WTC11 (cell line): Measurements from ENCODE around the gene AK3. TPM values are rescaled to one million over a fixed set of nuclear protein-coding genes. Genes with fewer than 3 reads are reported as not detected.

Source experiments
- ATAC-seq: fragments of 200-7000 bp; cut with Tn5 transposase; 2 replicates; pipeline ENCODE4 v1.10.0; 2021; ENCODE audit warnings: mild to moderate bottlenecking, moderate library complexity
- Bru-seq: library from RNA; stranded (reverse); fragments of 400-500 nt; gene quantifications from one replicate; lab custom pipeline; 2021; lab: Mats Ljungman, UMichigan
- CTCF ChIA-PET: fragments of 300-600 bp; sonication (Branson Sonifier 250); formaldehyde crosslinking; loops from one replicate; lab custom pipeline; 2021; ENCODE audit warnings: antibody characterized with exemption; lab: Charles Lee
- POLR2A ChIA-PET: fragments of 350-600 bp; sonication (Branson Sonifier 250); formaldehyde crosslinking; loops from one replicate; lab custom pipeline; 2021; ENCODE audit warnings: antibody characterized with exemption; lab: Charles Lee
- DNase-seq: peaks from one replicate; pipeline ENCODE4 v3.0.0; 2021; ENCODE audit warnings: low spot score
- H3K27ac Mint-ChIP-seq: 2 replicates; pipeline ENCODE4 v1.8.0; 2021; ENCODE audit warnings: mixed read lengths
- H3K27me3 Mint-ChIP-seq: 2 replicates; pipeline ENCODE4 v1.8.0; 2021; ENCODE audit warnings: low read depth, mild to moderate bottlenecking, moderate library complexity, mixed read lengths
- H3K36me3 Mint-ChIP-seq: 2 replicates; pipeline ENCODE4 v1.8.0; 2021; ENCODE audit warnings: mixed read lengths
- H3K4me1 Mint-ChIP-seq: 2 replicates; pipeline ENCODE4 v1.8.0; 2022; ENCODE audit warnings: mixed read lengths
- H3K4me3 Mint-ChIP-seq: 2 replicates; pipeline ENCODE4 v1.8.0; 2021; ENCODE audit warnings: mild to moderate bottlenecking, moderate library complexity, mixed read lengths
- H3K9me3 Mint-ChIP-seq: 2 replicates; pipeline ENCODE4 v1.8.0; 2021; ENCODE audit warnings: mixed read lengths
- ATF1 ChIP-seq: sonication (generic); formaldehyde crosslinking; IDR thresholded peaks from 2 replicates; pipeline ENCODE4 v1.8.1; 2023; ENCODE audit warnings: mild to moderate bottlenecking, moderate library complexity, missing genetic modification reagents
- CREM ChIP-seq: sonication (generic); formaldehyde crosslinking; IDR thresholded peaks from 2 replicates; pipeline ENCODE4 v1.8.1; 2022; ENCODE audit warnings: mild to moderate bottlenecking, missing genetic modification reagents, moderate library complexity
- E2F5 ChIP-seq: sonication (generic); formaldehyde crosslinking; IDR thresholded peaks from 2 replicates; pipeline ENCODE4 v1.8.1; 2022; ENCODE audit warnings: mild to moderate bottlenecking, moderate library complexity, missing genetic modification reagents
- ETV6 ChIP-seq: sonication (generic); formaldehyde crosslinking; IDR thresholded peaks from 2 replicates; pipeline ENCODE4 v1.8.1; 2022; ENCODE audit warnings: mild to moderate bottlenecking, missing genetic modification reagents
- FOXP4 ChIP-seq: sonication (generic); formaldehyde crosslinking; IDR thresholded peaks from 2 replicates; pipeline ENCODE4 v1.8.0; 2022; ENCODE audit warnings: mild to moderate bottlenecking, missing genetic modification reagents
- HMGA2 ChIP-seq: fragments of 250-450 bp; sonication (Bioruptor Pico); IDR thresholded peaks from 2 replicates; pipeline ENCODE4 v1.4.0; 2021; ENCODE audit warnings: mild to moderate bottlenecking, moderate library complexity
- IRF1 ChIP-seq: sonication (generic); formaldehyde crosslinking; IDR thresholded peaks from 2 replicates; pipeline ENCODE4 v1.8.0; 2023; ENCODE audit warnings: missing genetic modification reagents
- KAT7 ChIP-seq: sonication (generic); formaldehyde crosslinking; IDR thresholded peaks from 2 replicates; pipeline ENCODE4 v1.8.1; 2023; ENCODE audit warnings: missing genetic modification reagents, mild to moderate bottlenecking, borderline replicate concordance
- MAX ChIP-seq: sonication (generic); formaldehyde crosslinking; IDR thresholded peaks from 2 replicates; pipeline ENCODE4 v1.8.0; 2022; ENCODE audit warnings: mild to moderate bottlenecking, missing genetic modification reagents
- MLX ChIP-seq: sonication (generic); formaldehyde crosslinking; IDR thresholded peaks from 2 replicates; pipeline ENCODE4 v1.8.1; 2023; ENCODE audit warnings: mild to moderate bottlenecking, missing genetic modification reagents, moderate library complexity
- MYBL2 ChIP-seq: sonication (generic); formaldehyde crosslinking; IDR thresholded peaks from 2 replicates; pipeline ENCODE4 v1.8.1; 2023; ENCODE audit warnings: mild to moderate bottlenecking, moderate library complexity, missing genetic modification reagents
- OVOL2 ChIP-seq: fragments of 250-450 bp; sonication (Bioruptor Pico); IDR thresholded peaks from 2 replicates; pipeline ENCODE4 v1.9.0; 2021; ENCODE audit warnings: mild to moderate bottlenecking, borderline replicate concordance
- SOX15 ChIP-seq: fragments of 250-450 bp; sonication (Bioruptor Pico); IDR thresholded peaks from 2 replicates; pipeline ENCODE4 v1.9.0; 2021; ENCODE audit warnings: mild to moderate bottlenecking
- SP1 ChIP-seq: sonication (generic); formaldehyde crosslinking; conservative IDR thresholded peaks from 2 replicates; pipeline ENCODE4 v1.8.1; 2022; ENCODE audit warnings: missing genetic modification reagents
- TEAD1 ChIP-seq: sonication (generic); formaldehyde crosslinking; IDR thresholded peaks from 2 replicates; pipeline ENCODE4 v1.8.0; 2022; ENCODE audit warnings: mild to moderate bottlenecking, missing genetic modification reagents
- TEAD4 ChIP-seq: sonication (generic); formaldehyde crosslinking; IDR thresholded peaks from 2 replicates; pipeline ENCODE4 v1.8.0; 2022; ENCODE audit warnings: mild to moderate bottlenecking, missing genetic modification reagents
- USF1 ChIP-seq: sonication (generic); formaldehyde crosslinking; IDR thresholded peaks from 2 replicates; pipeline ENCODE4 v1.8.0; 2022; ENCODE audit warnings: mild to moderate bottlenecking, missing genetic modification reagents
- ZBTB21 ChIP-seq: sonication (generic); formaldehyde crosslinking; IDR thresholded peaks from 2 replicates; pipeline ENCODE4 v1.8.1; 2023; ENCODE audit warnings: mild to moderate bottlenecking, missing genetic modification reagents, borderline replicate concordance
- ZMAT4 ChIP-seq: fragments of 250-450 bp; sonication (Bioruptor Pico); IDR thresholded peaks from 2 replicates; pipeline ENCODE4 v1.9.0; 2021; ENCODE audit warnings: mild to moderate bottlenecking
- ZNF317 ChIP-seq: sonication (generic); formaldehyde crosslinking; IDR thresholded peaks from 2 replicates; pipeline ENCODE4 v1.8.1; 2023; ENCODE audit warnings: low read depth, mild to moderate bottlenecking, moderate library complexity, missing genetic modification reagents, borderline replicate concordance
- ZNF512 ChIP-seq: sonication (generic); formaldehyde crosslinking; IDR thresholded peaks from 2 replicates; pipeline ENCODE4 v1.8.1; 2022; ENCODE audit warnings: missing genetic modification reagents, borderline replicate concordance
- ZNF532 ChIP-seq: fragments of 250-450 bp; sonication (Bioruptor Pico); IDR thresholded peaks from 2 replicates; pipeline ENCODE4 v1.9.0; 2021; ENCODE audit warnings: mild to moderate bottlenecking, borderline replicate concordance
- long read RNA-seq, 3 experiments: library from RNA in 1 of 3; library from capped mRNA in 1 of 3; library from polyadenylated mRNA in 1 of 3; unstranded in 2 of 3; stranded (forward) in 1 of 3; transcript quantifications; one replicate each; pipeline ENCODE4 v2.0.0, GENCODE V29; 2021
- total RNA-seq: library from RNA; stranded (reverse); gene quantifications from 3 replicates; pipeline ENCODE4 v1.2.3, GENCODE V29; 2021

AK3 gene
- total RNA-seq (28.5 to 30.2 TPM (median 29.1 TPM) in 3 replicates), Bru-seq, nascent RNA (percentile 88 among the genes with signal in this experiment)
- long read RNA-seq, experiment 1, transcript AK3-202 (5 exons, 2,736 nt), result major isoform, 87 of 139 reads
- long read RNA-seq, experiment 1, partial matches to known transcripts, result 12 of 139 reads
- long read RNA-seq, experiment 1, other reads (novel, unspliced or antisense), result 36 of 139 reads
- long read RNA-seq, experiment 2, transcript AK3-202 (5 exons, 2,736 nt), result major isoform, 27 of 53 reads
- long read RNA-seq, experiment 2, partial matches to known transcripts, result 4 of 53 reads
- long read RNA-seq, experiment 2, other reads (novel, unspliced or antisense), result 21 of 53 reads
- long read RNA-seq, experiment 3, partial matches to known transcripts, result 1 of 4 reads
- long read RNA-seq, experiment 3, other reads (novel, unspliced or antisense), result 1 of 4 reads

- POLR2A ChIA-PET, result interaction anchor here (0.6 to 3.0 kb wide), 8 partner anchors 9 to 249 kb away, joined by 3 to 16 read pairs (median 4); partner anchors contain the start of genes CDC37L1 and RCL1
- H3K4me3 Mint-ChIP-seq, result peak within 1 kb of the TSS; percentile 84
- H3K36me3 Mint-ChIP-seq, result no peaks in the 10 kb centered on the region
- ATAC-seq (peak; percentile 88), DNase-seq (peak; percentile 91)
- H3K27ac Mint-ChIP-seq, result peak within 1 kb of the TSS; percentile 91
- CTCF ChIA-PET, result interaction anchor here (0.6 to 3.8 kb wide), 12 partner anchors 9 to 860 kb away, joined by 3 to 19 read pairs (median 4); partner anchors contain the start of genes CDC37L1 and PLPP6
- H3K27me3 Mint-ChIP-seq, result no peaks in the 10 kb centered on the region
- H3K4me1 Mint-ChIP-seq, result peaks cover 34% of the 10 kb centered on the region
- peaks cover 6% of the 10 kb centered on the region; the same call in 1 of the 2 replicates for H3K9me3 Mint-ChIP-seq
- TF ChIP-seq IRF1 (CRISPR knock-in tag) (peak; percentile 77; the same call in 1 of the 2 replicates), FOXP4 (CRISPR knock-in tag) (peak; percentile 45), MLX (CRISPR knock-in tag) (0 out of 2 replicates have a peak, but pooled peaks have one; percentile 62), ZBTB21 (CRISPR knock-in tag) (peak; percentile 53; the same call in 1 of the 2 replicates), ZNF317 (CRISPR knock-in tag) (0 out of 2 replicates have a peak, but pooled peaks have one; percentile 23), MAX (CRISPR knock-in tag) (peak; percentile 36; the same call in 1 of the 2 replicates), OVOL2 (no peak), SOX15 (no peak), HMGA2 (CRISPR knock-in tag) (no peak), SP1 (CRISPR knock-in tag) (peak; percentile 84), MYBL2 (CRISPR knock-in tag) (peak; percentile 81; the same call in 1 of the 2 replicates), ZNF512 (no peak), ZNF532 (no peak), ATF1 (peak; percentile 85; the same call in 1 of the 2 replicates), CREM (peak; percentile 58; the same call in 1 of the 2 replicates), ETV6 (peak; percentile 95), ZMAT4 (CRISPR knock-in tag) (no peak), USF1 (CRISPR knock-in tag) (0 out of 2 replicates have a peak, but pooled peaks have one; percentile 29), E2F5 (CRISPR knock-in tag) (peak; percentile 94), TEAD1 (peak; percentile 57; the same call in 1 of the 2 replicates), KAT7 (CRISPR knock-in tag) (0 out of 2 replicates have a peak, but pooled peaks have one; percentile 4), TEAD4 (0 out of 2 replicates have a peak, but pooled peaks have one; percentile 22)
Measured at GRCh38 chr9:4740638-4741364, at the start of gene AK3. TSS of gene AK3 (minus strand) at chr9:4741202. CDS start at chr9:4741087, 115 bp downstream.
